IMR-90 (cell line): ENCODE data around the gene MLST8. TPM values are rescaled to one million over a fixed set of nuclear protein-coding genes. Genes with fewer than 3 reads are reported as not detected.

Experiments used
- ATAC-seq: fragments of 200-7000 bp; cut with Tn5 transposase; 2 replicates; pipeline ENCODE4 v1.9.1; 2020; ENCODE audit warnings: low read depth, mild to moderate bottlenecking, moderate library complexity
- BruUV-seq: library from RNA; stranded (reverse); fragments of 400-500 nt; replicated peaks from 2 replicates; lab custom pipeline; 2021; lab: Mats Ljungman, UMichigan
- CTCF ChIA-PET: fragments of 300-600 bp; formaldehyde crosslinking; extraction: SDS; loops from one replicate; lab custom pipeline; 2021; ENCODE audit warnings: antibody characterized with exemption; lab: Yijun Ruan, JAX
- POLR2A ChIA-PET: fragments of 300-600 bp; sonication (Branson Sonifier 250); formaldehyde crosslinking; loops from one replicate; lab custom pipeline; 2022; ENCODE audit warnings: antibody characterized with exemption; ENCODE audit not compliant: unreplicated experiment; lab: Charles Lee
- DNase-seq: peaks from one replicate; pipeline ENCODE4 v3.0.0; 2013
- H2AFZ ChIP-seq: replicated peaks from 2 replicates; pipeline ENCODE3; 2013; ENCODE audit warnings: low read length, mild to moderate bottlenecking; ENCODE audit not compliant: poor library complexity
- H2AK5ac ChIP-seq: 2 replicates; pipeline ENCODE4 v1.6.1; 2013; ENCODE audit warnings: low read depth, low read length, inconsistent platforms
- H2AK9ac ChIP-seq: replicated peaks from 2 replicates; pipeline ENCODE3; 2013; ENCODE audit warnings: mild to moderate bottlenecking, low read depth, low read length, moderate library complexity; ENCODE audit not compliant: poor library complexity
- H2BK120ac ChIP-seq: 2 replicates; pipeline ENCODE4 v1.6.1; 2013; ENCODE audit warnings: low read depth, low read length, inconsistent platforms
- H2BK15ac ChIP-seq: 3 replicates; pipeline ENCODE4 v1.6.1; 2013; ENCODE audit warnings: low read depth, low read length, inconsistent platforms
- H2BK20ac ChIP-seq: 2 replicates; pipeline ENCODE4 v1.6.1; 2013; ENCODE audit warnings: low read depth, mild to moderate bottlenecking, inconsistent platforms, low read length, moderate library complexity
- H2BK5ac ChIP-seq: 2 replicates; pipeline ENCODE4 v1.6.1; 2013; ENCODE audit warnings: mild to moderate bottlenecking, low read depth, low read length, inconsistent platforms; ENCODE audit not compliant: poor library complexity, severe bottlenecking
- H3K14ac ChIP-seq: replicated peaks from 2 replicates; pipeline ENCODE4 v1.6.1; 2013; ENCODE audit warnings: low read depth, low read length, inconsistent platforms
- H3K18ac ChIP-seq: 2 replicates; pipeline ENCODE4 v1.6.1; 2013; ENCODE audit warnings: low read depth, low read length, control low read depth
- H3K23ac ChIP-seq: 2 replicates; pipeline ENCODE4 v1.6.1; 2013; ENCODE audit warnings: low read depth, low read length, inconsistent platforms
- H3K27ac ChIP-seq: 2 replicates; pipeline ENCODE4 v1.5.1; 2013; ENCODE audit warnings: mild to moderate bottlenecking, control low read depth, low read length; ENCODE audit not compliant: insufficient read depth
- H3K27me3 ChIP-seq: 2 replicates; pipeline ENCODE4 v1.6.1; 2013; ENCODE audit warnings: low read length; ENCODE audit not compliant: control insufficient read depth, insufficient read depth
- H3K36me3 ChIP-seq: 2 replicates; pipeline ENCODE4 v1.6.1; 2013; ENCODE audit warnings: low read length, mixed read lengths; ENCODE audit not compliant: control insufficient read depth, insufficient read depth
- H3K4ac ChIP-seq: 2 replicates; pipeline ENCODE4 v1.6.1; 2013; ENCODE audit warnings: low read depth, low read length, inconsistent platforms
- H3K4me1 ChIP-seq: 2 replicates; pipeline ENCODE4 v1.6.1; 2013; ENCODE audit warnings: low read length, mixed read lengths; ENCODE audit not compliant: control insufficient read depth, insufficient read depth
- H3K4me2 ChIP-seq: 2 replicates; pipeline ENCODE4 v1.6.1; 2013; ENCODE audit warnings: low read depth, mild to moderate bottlenecking, control low read depth, low read length, moderate library complexity
- H3K4me3 ChIP-seq: 2 replicates; pipeline ENCODE4 v1.5.1; 2013; ENCODE audit warnings: low read depth, mild to moderate bottlenecking, control low read depth, low read length, moderate library complexity; ENCODE audit not compliant: insufficient read depth
- H3K56ac ChIP-seq: 2 replicates; pipeline ENCODE4 v1.6.1; 2013; ENCODE audit warnings: low read length, inconsistent platforms; ENCODE audit not compliant: insufficient read depth; ENCODE audit errors: extremely low read depth
- H3K79me1 ChIP-seq, 2 experiments: 2 replicates each; pipeline ENCODE4 v1.6.1; 2013; ENCODE audit warnings: low read length in 2 of 2, inconsistent platforms in 1 of 2, low read depth in 1 of 2
- H3K9ac ChIP-seq: 2 replicates; pipeline ENCODE4 v1.6.1; 2013; ENCODE audit warnings: low read depth, low read length, control low read depth
- H3K9me1 ChIP-seq: 2 replicates; pipeline ENCODE4 v1.6.1; 2013; ENCODE audit warnings: low read length, inconsistent platforms; ENCODE audit not compliant: insufficient read depth
- H3K9me3 ChIP-seq: 2 replicates; pipeline ENCODE4 v1.6.1; 2013; ENCODE audit warnings: low read length; ENCODE audit not compliant: control insufficient read depth, insufficient read depth
- H4K20me1 ChIP-seq: 2 replicates; pipeline ENCODE4 v1.6.1; 2013; ENCODE audit warnings: low read length, inconsistent platforms; ENCODE audit not compliant: insufficient read depth
- H4K5ac ChIP-seq: 2 replicates; pipeline ENCODE4 v1.6.1; 2013; ENCODE audit warnings: mild to moderate bottlenecking, low read depth, low read length, control low read depth
- H4K8ac ChIP-seq, 2 experiments: 2 replicates each; pipeline ENCODE4 v1.6.1; 2013; ENCODE audit warnings: low read depth in 2 of 2, low read length in 2 of 2, control low read depth in 1 of 2, inconsistent platforms in 1 of 2
- H4K91ac ChIP-seq: 2 replicates; pipeline ENCODE4 v1.6.1; 2013; ENCODE audit warnings: low read depth, low read length, inconsistent platforms; ENCODE audit not compliant: insufficient read depth
- BHLHE40 ChIP-seq: fragments of 150-350 bp; IDR thresholded peaks from 2 replicates; pipeline ENCODE4 v1.6.1; 2016; ENCODE audit warnings: mild to moderate bottlenecking, low read depth, low read length
- ELK1 ChIP-seq: fragments of 150-350 bp; IDR thresholded peaks from 2 replicates; pipeline ENCODE4 v1.6.1; 2016; ENCODE audit warnings: low read depth, mild to moderate bottlenecking, low read length, moderate library complexity, borderline replicate concordance
- FOS ChIP-seq: fragments of 150-350 bp; IDR thresholded peaks from 2 replicates; pipeline ENCODE4 v1.6.1; 2016; ENCODE audit warnings: low read depth, low read length
- MXI1 ChIP-seq: IDR thresholded peaks from 2 replicates; pipeline ENCODE4 v1.6.1; 2012; ENCODE audit warnings: low read depth, mild to moderate bottlenecking, low read length, moderate library complexity, borderline replicate concordance
- NFE2L2 ChIP-seq: fragments of 150-350 bp; IDR thresholded peaks from 2 replicates; pipeline ENCODE4 v1.6.1; 2016; ENCODE audit warnings: low read depth, mild to moderate bottlenecking, low read length
- POLR2A ChIP-seq: IDR thresholded peaks from 2 replicates; pipeline ENCODE4 v1.6.1; 2012; ENCODE audit warnings: mild to moderate bottlenecking, low read depth, low read length
- RFX5 ChIP-seq: IDR thresholded peaks from 2 replicates; pipeline ENCODE4 v1.8.0; 2012; ENCODE audit warnings: low read depth, mild to moderate bottlenecking, low read length, moderate library complexity
- SMC3 ChIP-seq: fragments of 150-350 bp; IDR thresholded peaks from 2 replicates; pipeline ENCODE4 v1.6.1; 2016; ENCODE audit warnings: low read depth, mild to moderate bottlenecking, antibody characterized with exemption, low read length, moderate library complexity
- USF2 ChIP-seq: fragments of 150-350 bp; IDR thresholded peaks from 2 replicates; pipeline ENCODE4 v1.6.1; 2017; ENCODE audit warnings: mild to moderate bottlenecking, antibody characterized with exemption, low read length, low read depth
- WGBS, 2 experiments: methylation state at CpG; one replicate each; pipeline versions ENCODE4 v1.1.5 to v1.1.7; 2013; ENCODE audit warnings: missing lambda C conversion rate in 2 of 2; ENCODE audit not compliant: insufficient read length in 1 of 2; ENCODE audit errors: extremely low coverage in 2 of 2; 5-methylcytosine and 5-hydroxymethylcytosine counted together
- dilution Hi-C: fragments of 300-500 bp; cut with HindIII; formaldehyde crosslinking; loops from one replicate; pipeline ENCODE4 v1.14.3; 2018; ENCODE audit warnings: low sequenced_read_pairs; ENCODE audit not compliant: unreplicated experiment
- in situ Hi-C: fragments of 300-500 bp; cut with MboI; formaldehyde crosslinking; loops from 3 replicates; pipeline ENCODE4 v1.14.3; 2019; ENCODE audit warnings: low sequenced_read_pairs, inconsistent platforms, mixed read lengths
- intact Hi-C: fragments of 100-400 bp; cut with micrococcal nuclease; formaldehyde crosslinking; loops from 2 replicates; pipeline ENCODE4 v1.10.0; 2022
- polyA plus RNA-seq, 3 experiments: library from polyadenylated mRNA; depleted of rRNA; stranded (reverse); fragments of >200 nt; gene quantifications; 2 replicates each; pipeline ENCODE4 v1.2.3, GENCODE V29; 2012; ENCODE audit warnings: low replicate concordance in 1 of 3
- total RNA-seq: library from RNA; depleted of rRNA; stranded (reverse); fragments of >200 nt; gene quantifications from 2 replicates; pipeline ENCODE4 v1.2.3, GENCODE V29; 2012

The MLST8 gene
- total and polyA plus RNA-seq, 2 of the 4 experiments (the other 2 are of a cell fraction) = 34.4 to 93.7 TPM

GRCh38 chr16:2170080-2170479, 35.2 kb upstream of the MLST8 start:
- Histone ChIP-seq H3K4me2 (no peak overlapping the region), H3K9me3 (no peaks in the 10 kb centered on the region), H4K8ac (no peak overlapping the region), H3K18ac (no peak overlapping the region), H2AK9ac (no peak overlapping the region), H3K14ac (no peak overlapping the region), H4K20me1 (peaks cover 19% of the 10 kb centered on the region), H3K23ac (no peak overlapping the region), H2BK15ac (no peak overlapping the region), H3K9me1 (0 out of 2 replicates have a peak, but pooled peaks cover 2% of the 10 kb centered on the region), H3K4me1 (no peaks in the 10 kb centered on the region), H3K27ac (no peak overlapping the region), H3K79me1 (peaks cover 0 to 17% of the 10 kb centered on the region in 2 experiments; a peak in 3 of 4 replicates), H3K4ac (no peak overlapping the region), H3K36me3 (peaks cover 63% of the 10 kb centered on the region), H4K91ac (no peak overlapping the region), H2BK5ac (no peak overlapping the region), H3K56ac (no peak overlapping the region), H2BK20ac (no peak overlapping the region), H2BK120ac (no peak overlapping the region), H2AFZ (no peak overlapping the region), H3K4me3 (no peak overlapping the region), H3K9ac (no peak overlapping the region), H3K27me3 (no peaks in the 10 kb centered on the region), H2AK5ac (no peak overlapping the region), H4K5ac (no peak overlapping the region)
- in situ Hi-C loops (no loop called here), dilution Hi-C loops (no loop called here), intact Hi-C loops (no loop called here)
- DNase-seq = no peak
- no peak for ATAC-seq
- 97% methylated on average over 5 of the region's 18 CpGs; no CpG with 5 or more reads in 1 of the 2 experiments for WGBS, 2 experiments
- TF ChIP-seq USF2 = no peak
- no peak for TF ChIP-seq ELK1
- no peak for TF ChIP-seq POLR2A
- no peak for TF ChIP-seq MXI1
- TF ChIP-seq SMC3 = no peak
- TF ChIP-seq NFE2L2 = no peak
- no peak for TF ChIP-seq BHLHE40
- TF ChIP-seq RFX5 = no peak
- TF ChIP-seq FOS = no peak
- CTCF ChIA-PET = no interaction called here
- POLR2A ChIA-PET = no interaction called here
- BruUV-seq = no TSS peak
